AG08395 (cell line): ENCODE results near the gene UBE2M.

ENCODE experiments used
- DNase-seq: peaks from one replicate; pipeline ENCODE4 v3.0.0; 2012; ENCODE audit warnings: mixed read lengths, low spot score

The UBE2M gene

GRCh38 chr19:58570770-58571574 lies 12.6 kb upstream of the UBE2M start:
- no peak for DNase-seq

GRCh38 chr19:58569943-58570670 lies 11.7 kb upstream of the UBE2M start:
- DNase-seq, result no peak

GRCh38 chr19:58569191-58569942 lies 11.0 kb upstream of the UBE2M start:
- DNase-seq, result no peak

- DNase-seq, result no peak
Observed at GRCh38 chr19:58568453-58569130, 10.2 kb upstream of the UBE2M start.

GRCh38 chr19:58566989-58567388 lies 8.6 kb upstream of the UBE2M start:
- DNase-seq, result no peak

GRCh38 chr19:58563823-58564222 lies 5.4 kb upstream of the UBE2M start:
- no peak for DNase-seq

GRCh38 chr19:58563034-58563573 lies 4.7 kb upstream of the UBE2M start:
- DNase-seq, result no peak

GRCh38 chr19:58562122-58563033 lies 4.0 kb upstream of the UBE2M start:
- DNase-seq, result no peak

GRCh38 chr19:58561373-58562121 lies 3.1 kb upstream of the UBE2M start:
- DNase-seq, result no peak

- DNase-seq, result no peak
Observed at GRCh38 chr19:58560921-58561320, 2.5 kb upstream of the UBE2M start.

- DNase-seq, result no peak
Observed at GRCh38 chr19:58560007-58560887, 1.8 kb upstream of the UBE2M start.

GRCh38 chr19:58559275-58560006 lies 1.0 kb upstream of the UBE2M start:
- peak; percentile 96 for DNase-seq

GRCh38 chr19:58558623-58559274 lies 338 bp upstream of the UBE2M start:
- peak; percentile 95 for DNase-seq

GRCh38 chr19:58557221-58558065 lies 968 bp downstream of the UBE2M start:
- DNase-seq, result no peak

- no peak for DNase-seq
Observed at GRCh38 chr19:58556622-58557220, 1.7 kb downstream of the UBE2M start.

- DNase-seq, result no peak
Observed at GRCh38 chr19:58555920-58556621, 2.3 kb downstream of the UBE2M start.
